AG09309 (cell line): ENCODE measurements around the gene FOXN1.
"Not testable (repeated sequence)": the region's sequence is repeated elsewhere in the genome, so short reads cannot be mapped to it uniquely, and the experiment has no call there.

Source experiments
- DNase-seq: peaks from one replicate; pipeline ENCODE4 v3.0.0-alpha.2; 2010; ENCODE audit warnings: low read depth
- H3K4me3 ChIP-seq: 2 replicates; pipeline ENCODE4 v1.5.1; 2011; ENCODE audit warnings: mild to moderate bottlenecking, low read depth, low read length, moderate library complexity; ENCODE audit not compliant: control insufficient read depth
- TF ChIP-seq, protein P1 (sequence below): IDR thresholded peaks from 2 replicates; pipeline ENCODE4 v1.5.1; 2011; ENCODE audit warnings: mild to moderate bottlenecking, low read depth, low read length, inconsistent platforms; ENCODE audit not compliant: insufficient read depth, control insufficient read depth; ENCODE audit errors: missing control alignments

FOXN1 gene

DNA sequence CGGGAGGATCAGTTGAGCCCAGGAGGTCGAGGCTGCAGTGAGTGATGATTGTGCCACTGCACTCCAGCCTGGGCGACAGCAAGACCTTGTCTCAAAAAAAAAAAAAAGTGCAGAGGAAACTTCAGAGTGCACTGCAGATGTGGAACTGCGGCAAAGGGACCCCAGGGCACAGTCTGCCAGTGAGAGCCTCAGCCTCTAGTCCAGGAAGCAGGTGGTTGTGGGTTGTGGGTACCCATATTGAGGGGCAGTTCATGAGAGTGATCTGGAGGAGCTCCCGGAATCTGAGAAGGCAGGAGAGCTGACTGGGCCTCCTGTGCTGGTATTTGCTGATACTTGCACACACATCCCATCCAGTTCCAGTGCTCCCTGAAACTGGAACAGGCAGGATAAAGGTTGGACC is 13.1 kb downstream of the FOXN1 start:
- DNase-seq: no peak
- TF ChIP-seq, protein P1, sequence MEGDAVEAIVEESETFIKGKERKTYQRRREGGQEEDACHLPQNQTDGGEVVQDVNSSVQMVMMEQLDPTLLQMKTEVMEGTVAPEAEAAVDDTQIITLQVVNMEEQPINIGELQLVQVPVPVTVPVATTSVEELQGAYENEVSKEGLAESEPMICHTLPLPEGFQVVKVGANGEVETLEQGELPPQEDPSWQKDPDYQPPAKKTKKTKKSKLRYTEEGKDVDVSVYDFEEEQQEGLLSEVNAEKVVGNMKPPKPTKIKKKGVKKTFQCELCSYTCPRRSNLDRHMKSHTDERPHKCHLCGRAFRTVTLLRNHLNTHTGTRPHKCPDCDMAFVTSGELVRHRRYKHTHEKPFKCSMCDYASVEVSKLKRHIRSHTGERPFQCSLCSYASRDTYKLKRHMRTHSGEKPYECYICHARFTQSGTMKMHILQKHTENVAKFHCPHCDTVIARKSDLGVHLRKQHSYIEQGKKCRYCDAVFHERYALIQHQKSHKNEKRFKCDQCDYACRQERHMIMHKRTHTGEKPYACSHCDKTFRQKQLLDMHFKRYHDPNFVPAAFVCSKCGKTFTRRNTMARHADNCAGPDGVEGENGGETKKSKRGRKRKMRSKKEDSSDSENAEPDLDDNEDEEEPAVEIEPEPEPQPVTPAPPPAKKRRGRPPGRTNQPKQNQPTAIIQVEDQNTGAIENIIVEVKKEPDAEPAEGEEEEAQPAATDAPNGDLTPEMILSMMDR: no peak
- H3K4me3 ChIP-seq: no peak overlapping the region

DNA sequence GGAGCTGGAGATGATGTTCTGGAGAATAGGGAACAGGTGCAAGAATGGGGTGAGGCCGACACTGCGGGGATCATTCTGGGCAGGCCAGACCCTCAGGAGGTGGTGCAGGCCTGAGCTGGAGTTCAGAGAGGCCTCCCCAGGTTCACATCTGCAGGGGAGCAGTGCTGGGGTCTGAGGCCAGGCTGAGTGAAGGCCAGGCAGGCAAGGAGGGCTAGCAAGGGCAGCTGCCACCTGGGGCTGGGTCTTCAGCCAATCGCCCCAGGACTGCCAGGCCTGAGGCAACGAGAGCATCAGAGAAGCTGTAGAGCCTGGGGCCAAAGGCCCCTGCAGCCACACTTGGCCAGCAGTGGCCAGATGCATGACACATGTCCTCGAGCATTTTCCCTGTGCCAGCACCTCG is 14.5 kb downstream of the FOXN1 start:
- no peak overlapping the region for H3K4me3 ChIP-seq
- no peak for DNase-seq
- TF ChIP-seq, protein P1: no peak

DNA sequence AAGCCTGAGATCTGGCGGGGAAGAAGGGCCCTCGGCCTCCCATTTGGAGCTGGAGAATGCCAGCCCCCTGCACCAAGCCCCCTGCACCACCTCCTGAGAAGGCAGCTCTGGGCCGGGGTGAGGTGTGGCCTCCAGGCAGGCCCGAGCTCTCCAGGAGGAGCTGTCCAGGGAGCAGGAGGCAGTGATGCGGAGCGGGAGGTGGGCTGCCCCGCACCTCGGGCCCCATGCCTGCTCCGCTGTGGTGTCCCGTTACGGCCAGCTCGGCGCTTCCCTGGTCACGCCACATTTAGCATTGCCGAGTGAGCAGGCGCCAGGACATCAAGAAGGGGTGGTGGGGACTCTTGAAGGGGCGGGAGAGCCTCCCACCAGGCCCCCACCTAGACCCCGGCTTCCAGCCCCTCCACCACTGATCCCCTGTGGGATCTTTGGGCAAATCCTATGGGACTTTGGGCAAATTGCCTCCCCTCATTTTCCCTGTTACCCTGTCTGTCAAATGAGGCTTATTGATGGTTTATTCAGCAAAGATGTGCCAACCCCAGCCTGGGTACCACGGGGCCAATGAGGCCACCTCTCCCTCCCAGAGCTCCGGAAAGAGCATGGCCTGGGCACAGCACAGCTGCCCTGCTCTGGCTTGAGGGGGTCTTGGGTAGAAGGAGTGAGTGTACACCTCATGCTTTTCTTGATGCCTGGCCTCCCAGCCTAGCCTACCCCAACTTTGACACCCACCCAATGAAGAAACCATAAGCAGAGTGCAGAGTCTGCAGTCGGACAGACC is 15.3 kb downstream of the FOXN1 start:
- no peak for DNase-seq
- TF ChIP-seq, protein P1: no peak
- H3K4me3 ChIP-seq: no peak overlapping the region

DNA sequence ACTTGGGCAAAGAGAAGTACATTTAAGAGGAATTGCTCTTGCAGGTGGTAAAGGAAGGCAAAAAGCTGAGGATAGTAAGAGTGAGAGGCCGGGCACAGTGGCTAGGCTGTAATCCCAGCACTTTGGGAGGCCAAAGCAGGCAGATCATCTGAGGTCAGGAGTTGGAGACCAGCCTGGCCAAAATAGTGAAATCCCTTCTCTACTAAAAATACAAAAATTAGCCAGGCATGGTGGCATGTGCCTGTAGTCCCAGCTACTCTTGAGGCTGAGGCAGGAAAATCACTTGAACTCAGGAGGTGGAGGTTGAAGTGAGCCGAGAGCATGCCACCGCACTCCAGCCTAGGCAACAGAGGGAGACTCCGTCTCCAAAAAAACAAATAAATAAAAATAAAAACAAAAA is 16.1 kb downstream of the FOXN1 start:
- H3K4me3 ChIP-seq, DNase-seq: not testable (repeated sequence)

DNA sequence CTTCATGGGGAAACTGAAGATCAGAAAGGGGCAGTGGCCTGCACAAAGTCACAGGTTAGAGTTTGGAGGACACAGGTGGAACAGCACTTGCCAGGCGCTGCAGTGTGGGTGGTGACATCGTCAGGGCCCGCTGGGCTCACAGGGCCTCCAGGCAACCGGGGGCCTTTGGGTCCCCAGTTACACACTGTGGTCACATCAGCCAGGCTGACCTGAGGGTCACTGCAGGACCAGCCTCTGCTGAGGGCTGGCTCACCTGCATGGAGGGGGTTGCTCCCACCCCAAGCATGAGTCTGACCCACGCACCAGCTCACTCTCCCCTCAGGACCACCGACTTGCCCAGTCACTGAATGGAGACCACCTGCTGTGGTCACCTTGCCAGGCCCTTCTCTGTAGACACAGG is 17.0 kb downstream of the FOXN1 start:
- no peak for DNase-seq
- no peak overlapping the region for H3K4me3 ChIP-seq

DNA sequence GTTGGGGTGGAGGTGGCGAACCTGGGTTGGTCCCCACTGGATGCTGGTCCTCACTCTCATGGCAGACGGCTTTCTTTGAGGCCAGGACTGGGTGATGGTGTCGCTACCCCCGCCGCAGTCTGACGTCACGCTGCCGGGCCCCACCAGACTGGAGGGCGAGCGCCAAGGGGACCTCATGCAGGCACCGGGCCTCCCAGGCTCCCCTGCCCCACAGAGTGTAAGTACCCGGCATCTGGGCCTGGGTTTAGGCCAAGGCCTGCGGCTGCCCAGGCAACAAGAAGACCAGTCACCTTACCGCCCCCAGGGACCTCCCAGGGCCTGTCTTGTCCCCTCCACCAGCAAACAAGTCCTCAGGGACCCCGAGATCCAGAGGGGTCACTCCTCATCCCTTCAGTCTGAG is 17.7 kb downstream of the FOXN1 start:
- no peak for DNase-seq
- H3K4me3 ChIP-seq: no peak overlapping the region
- TF ChIP-seq, protein P1: no peak

More for the DNA sequence above, 17.0 kb downstream of the FOXN1 start:
- TF ChIP-seq, protein P1: no peak

DNA sequence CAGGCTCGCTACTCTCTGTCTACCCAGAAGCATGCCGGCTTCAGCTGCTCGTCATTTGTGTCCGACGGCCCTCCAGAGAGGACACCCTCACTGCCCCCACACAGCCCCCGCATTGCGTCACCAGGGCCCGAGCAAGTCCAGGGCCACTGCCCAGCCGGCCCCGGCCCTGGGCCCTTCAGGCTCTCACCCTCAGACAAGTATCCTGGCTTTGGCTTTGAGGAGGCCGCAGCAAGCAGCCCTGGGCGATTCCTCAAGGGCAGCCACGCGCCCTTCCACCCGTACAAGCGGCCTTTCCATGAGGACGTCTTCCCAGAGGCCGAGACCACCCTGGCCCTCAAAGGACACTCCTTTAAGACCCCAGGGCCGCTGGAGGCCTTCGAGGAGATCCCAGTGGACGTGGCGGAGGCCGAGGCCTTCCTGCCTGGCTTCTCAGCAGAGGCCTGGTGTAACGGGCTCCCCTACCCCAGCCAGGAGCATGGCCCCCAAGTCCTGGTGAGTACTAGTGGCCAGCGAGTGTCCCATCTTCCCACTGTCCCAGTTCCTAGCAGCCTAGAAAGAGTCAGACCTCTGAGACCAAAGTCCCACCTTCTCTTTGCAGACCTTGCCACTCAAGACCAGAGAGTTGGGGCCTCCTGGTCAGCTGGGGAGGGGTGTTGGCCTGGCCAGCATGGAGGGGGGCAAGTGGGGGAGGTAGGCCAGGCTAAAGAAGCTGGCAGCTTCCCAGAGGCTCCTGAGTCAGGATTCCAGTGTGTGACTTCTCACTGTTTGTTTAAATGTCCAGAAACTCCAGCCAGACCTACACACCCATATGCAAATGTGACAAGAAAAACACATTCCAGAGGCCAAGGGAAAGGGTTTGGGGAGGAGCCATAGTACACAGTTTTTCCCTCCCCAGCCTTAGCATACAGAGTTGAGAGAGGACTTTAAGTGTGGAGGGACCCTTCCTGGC is 18.6 kb downstream of the FOXN1 start:
- peak; percentile 13 for DNase-seq
- H3K4me3 ChIP-seq: no peak overlapping the region
- TF ChIP-seq, protein P1: no peak
